Mesenchymal stem cell (in vitro differentiated cells and primary cell): ENCODE data around the gene APBA1. TPM values are rescaled to one million over a fixed set of nuclear protein-coding genes. Genes with fewer than 3 reads are reported as not detected.
A peak's percentile ranks its signal among the peaks of the same experiment; 100 is the strongest.

Source experiments
- DNase-seq: peaks from one replicate; pipeline ENCODE4 v3.0.0-alpha.2; 2013
- H2AFZ ChIP-seq: one replicate; pipeline ENCODE4 v1.6.1; 2013; ENCODE audit warnings: low read depth, mild to moderate bottlenecking, control low read depth, inconsistent platforms, low read length, moderate library complexity
- H2AK5ac ChIP-seq: 2 replicates; pipeline ENCODE4 v1.6.1; 2013; ENCODE audit warnings: low read length, moderate library complexity, mild to moderate bottlenecking, inconsistent platforms; ENCODE audit not compliant: severe bottlenecking
- H2BK120ac ChIP-seq: one replicate; pipeline ENCODE4 v1.6.1; 2013; ENCODE audit warnings: low read depth, mild to moderate bottlenecking, inconsistent platforms, low read length, moderate library complexity
- H2BK12ac ChIP-seq, 2 experiments: one replicate each; pipeline ENCODE4 v1.6.1; 2013; ENCODE audit warnings: inconsistent platforms in 2 of 2, low read length in 2 of 2, mild to moderate bottlenecking in 2 of 2, moderate library complexity in 2 of 2, control low read depth in 1 of 2
- H2BK15ac ChIP-seq: one replicate; pipeline ENCODE4 v1.6.1; 2013; ENCODE audit warnings: mild to moderate bottlenecking, low read depth, inconsistent platforms; ENCODE audit not compliant: poor library complexity, severe bottlenecking
- H2BK5ac ChIP-seq: 2 replicates; pipeline ENCODE4 v1.6.1; 2013; ENCODE audit warnings: low read depth, mild to moderate bottlenecking, low read length, control low read depth, inconsistent platforms; ENCODE audit not compliant: poor library complexity, severe bottlenecking
- H3K14ac ChIP-seq, 2 experiments: one replicate each; pipeline ENCODE4 v1.6.1; 2013; ENCODE audit warnings: inconsistent platforms in 2 of 2, low read length in 2 of 2, control low read depth in 1 of 2, mild to moderate bottlenecking in 1 of 2, moderate library complexity in 1 of 2
- H3K18ac ChIP-seq, 2 experiments: one replicate each; pipeline ENCODE4 v1.6.1; 2013; ENCODE audit warnings: inconsistent platforms in 2 of 2, low read length in 2 of 2, control low read depth in 1 of 2, low read depth in 1 of 2, mild to moderate bottlenecking in 1 of 2
- H3K23ac ChIP-seq, 2 experiments: one replicate each; pipeline ENCODE4 v1.6.1; 2013; ENCODE audit warnings: inconsistent platforms in 2 of 2, low read length in 2 of 2, mild to moderate bottlenecking in 2 of 2, moderate library complexity in 2 of 2, control low read depth in 1 of 2
- H3K27ac ChIP-seq: 2 replicates; pipeline ENCODE4 v1.5.1; 2013; ENCODE audit warnings: mild to moderate bottlenecking, moderate library complexity, low read length, control low read depth, inconsistent platforms; ENCODE audit not compliant: poor library complexity, severe bottlenecking
- H3K27me3 ChIP-seq, 2 experiments: 2 replicates each; pipeline versions ENCODE4 v1.6.1 to v1.7.0; 2013; ENCODE audit warnings: low read length in 2 of 2, mild to moderate bottlenecking in 2 of 2, moderate library complexity in 2 of 2, control low read depth in 1 of 2, inconsistent platforms in 1 of 2; ENCODE audit not compliant: control insufficient read depth in 1 of 2, insufficient read depth in 1 of 2
- H3K36me3 ChIP-seq, 2 experiments: 2 replicates each; pipeline versions ENCODE4 v1.6.1 to v1.7.0; 2013; ENCODE audit warnings: low read length in 2 of 2, control low read depth in 1 of 2, inconsistent platforms in 1 of 2, low read depth in 1 of 2, mild to moderate bottlenecking in 1 of 2; ENCODE audit not compliant: insufficient read depth in 2 of 2, control insufficient read depth in 1 of 2
- H3K4ac ChIP-seq, 2 experiments: one replicate each; pipeline ENCODE4 v1.6.1; 2013; ENCODE audit warnings: inconsistent platforms in 2 of 2, low read length in 2 of 2, mild to moderate bottlenecking in 2 of 2, moderate library complexity in 2 of 2, control low read depth in 1 of 2, low read depth in 1 of 2
- H3K4me1 ChIP-seq: 2 replicates; pipeline ENCODE4 v1.6.1; 2013; ENCODE audit warnings: low read depth, low read length, control low read depth; ENCODE audit not compliant: control insufficient read depth, insufficient read depth
- H3K4me2 ChIP-seq: 2 replicates; pipeline ENCODE4 v1.6.1; 2013; ENCODE audit warnings: low read length, mild to moderate bottlenecking, inconsistent platforms; ENCODE audit not compliant: poor library complexity, severe bottlenecking
- H3K4me3 ChIP-seq, 2 experiments: 2 replicates each; pipeline versions ENCODE4 v1.5.1 to v1.7.0; 2013; ENCODE audit warnings: low read length in 2 of 2, mild to moderate bottlenecking in 2 of 2, control low read depth in 1 of 2, low read depth in 1 of 2; ENCODE audit not compliant: insufficient read depth in 1 of 2
- H3K79me1 ChIP-seq: replicated peaks from 2 replicates; pipeline ENCODE4 v1.6.1; 2013; ENCODE audit warnings: mild to moderate bottlenecking, control low read depth, low read length, inconsistent platforms; ENCODE audit not compliant: poor library complexity, severe bottlenecking
- H3K9ac ChIP-seq: 2 replicates; pipeline ENCODE4 v1.7.0; 2013; ENCODE audit warnings: mild to moderate bottlenecking, low read length, moderate library complexity
- H3K9me3 ChIP-seq: 2 replicates; pipeline ENCODE4 v1.7.0; 2013; ENCODE audit warnings: mild to moderate bottlenecking, low read length; ENCODE audit not compliant: control insufficient read depth
- H4K8ac ChIP-seq: one replicate; pipeline ENCODE4 v1.6.1; 2013; ENCODE audit warnings: inconsistent platforms, mild to moderate bottlenecking, low read length, moderate library complexity
- H4K91ac ChIP-seq: one replicate; pipeline ENCODE4 v1.6.1; 2013; ENCODE audit warnings: mild to moderate bottlenecking, low read length, inconsistent platforms
- WGBS: methylation state at CpG from one replicate; pipeline ENCODE4 v1.1.7; 2013; ENCODE audit warnings: mixed read lengths; 5-methylcytosine and 5-hydroxymethylcytosine counted together
- polyA plus RNA-seq, 2 experiments: library from polyadenylated mRNA; stranded (reverse); fragments of 200-250 nt; gene quantifications; one replicate each; pipeline ENCODE4 v1.2.3, GENCODE V29; 2013

The APBA1 gene
- 8.1 TPM for polyA plus RNA-seq (2013, experiment 1 of 2)
- polyA plus RNA-seq (2013, experiment 2 of 2): 7.5 TPM

- Histone ChIP-seq H2BK15ac (peak within 1 kb of the TSS; percentile 92), H2AK5ac (no peak within 1 kb of the TSS), H3K79me1 (peaks cover 5% of the 10 kb centered on the region), H3K4me2 (peak within 1 kb of the TSS; percentile 99), H3K9me3 (no peaks in the 10 kb centered on the region), H3K4ac (peak within 1 kb of the TSS; percentile 60 to 96), H3K4me3 (peak within 1 kb of the TSS; percentile 87 to 95), H3K27ac (peak within 1 kb of the TSS; percentile 66), H3K4me1 (peaks cover 12% of the 10 kb centered on the region), H2BK5ac (no peak within 1 kb of the TSS), H2AFZ (peak within 1 kb of the TSS; percentile 92), H3K36me3 (no peaks in the 10 kb centered on the region), H4K91ac (peak within 1 kb of the TSS; percentile 89), H3K27me3 (no peaks in the 10 kb centered on the region), H3K18ac (peak within 1 kb of the TSS; percentile 74 to 97), H2BK120ac (peak within 1 kb of the TSS; percentile 76), H4K8ac (peak within 1 kb of the TSS; percentile 97), H3K9ac (peak within 1 kb of the TSS; percentile 87), H3K23ac (peak within 1 kb of the TSS; percentile 46 to 74), H2BK12ac (peak within 1 kb of the TSS; percentile 33 to 59), H3K14ac (peak within 1 kb of the TSS in 1 of 2 experiments; percentile 94)
- under 1% methylated on average over 64 of the region's 92 CpGs for WGBS
- DNase-seq: peak; percentile 61
Measured at GRCh38 chr9:69671879-69672595, at the start of gene APBA1. Gene APBA1 (minus strand): TSS chr9:69672371.

- H3K18ac ChIP-seq: no peak overlapping the region
- H3K27me3 ChIP-seq: no peaks in the 10 kb centered on the region
- H3K36me3 ChIP-seq: peaks cover 7 to 93% of the 10 kb centered on the region in 2 experiments
- no peak for DNase-seq
- H2AFZ ChIP-seq: no peak overlapping the region
- no peak overlapping the region for H3K23ac ChIP-seq
- peaks cover 9% of the 10 kb centered on the region for H3K79me1 ChIP-seq
- no peak overlapping the region for H3K27ac ChIP-seq
- H2BK120ac ChIP-seq: no peak overlapping the region
- H2BK15ac ChIP-seq: no peak overlapping the region
- no peak overlapping the region for H3K4me2 ChIP-seq
- H3K9me3 ChIP-seq: peaks cover 7% of the 10 kb centered on the region
- H2BK12ac ChIP-seq: no peak overlapping the region
- no peak overlapping the region for H4K91ac ChIP-seq
- no peak overlapping the region for H2BK5ac ChIP-seq
- 100% methylated on average over 1 of the region's 2 CpGs for WGBS
- H4K8ac ChIP-seq: no peak overlapping the region
- H2AK5ac ChIP-seq: no peak overlapping the region
- no peak overlapping the region for H3K4me3 ChIP-seq
- H3K4me1 ChIP-seq: no peaks in the 10 kb centered on the region
- H3K4ac ChIP-seq: no peak overlapping the region
- H3K9ac ChIP-seq: no peak overlapping the region
- no peak overlapping the region for H3K14ac ChIP-seq
Measured at GRCh38 chr9:69719983-69720382, 47.8 kb upstream of the APBA1 start.

GRCh38 chr9:69719367-69719766 is 47.2 kb upstream of the APBA1 start:
- H3K36me3 ChIP-seq: peaks cover 7 to 87% of the 10 kb centered on the region in 2 experiments
- no peak overlapping the region for H3K27ac ChIP-seq
- no peak overlapping the region for H3K4me3 ChIP-seq
- H2BK120ac ChIP-seq: no peak overlapping the region
- H4K8ac ChIP-seq: no peak overlapping the region
- H4K91ac ChIP-seq: no peak overlapping the region
- no peak overlapping the region for H3K23ac ChIP-seq
- H3K18ac ChIP-seq: no peak overlapping the region
- peaks cover 9% of the 10 kb centered on the region for H3K79me1 ChIP-seq
- no peak overlapping the region for H2BK5ac ChIP-seq
- no peaks in the 10 kb centered on the region for H3K27me3 ChIP-seq
- no peak overlapping the region for H2BK15ac ChIP-seq
- H3K4ac ChIP-seq: no peak overlapping the region
- DNase-seq: peak; percentile 50
- H2BK12ac ChIP-seq: no peak overlapping the region
- no peak overlapping the region for H3K14ac ChIP-seq
- 98% methylated on average over 2 of the region's 3 CpGs for WGBS
- no peak overlapping the region for H2AFZ ChIP-seq
- H3K9ac ChIP-seq: no peak overlapping the region
- no peak overlapping the region for H2AK5ac ChIP-seq
- no peak overlapping the region for H3K4me2 ChIP-seq
- no peaks in the 10 kb centered on the region for H3K4me1 ChIP-seq
- H3K9me3 ChIP-seq: peaks cover 7% of the 10 kb centered on the region

- no peak overlapping the region for H2AK5ac ChIP-seq
- H2BK5ac ChIP-seq: no peak overlapping the region
- H3K4me2 ChIP-seq: no peak overlapping the region
- no peak overlapping the region for H3K18ac ChIP-seq
- WGBS: 97% methylated on average over 5 of the region's 6 CpGs
- no peak overlapping the region for H2BK120ac ChIP-seq
- peak overlapping the region; percentile 9 for H2BK15ac ChIP-seq
- H2BK12ac ChIP-seq: no peak overlapping the region
- no peak overlapping the region for H2AFZ ChIP-seq
- peaks cover 7 to 80% of the 10 kb centered on the region in 2 experiments for H3K36me3 ChIP-seq
- no peak overlapping the region for H3K9ac ChIP-seq
- H4K8ac ChIP-seq: no peak overlapping the region
- DNase-seq: no peak
- no peak overlapping the region for H3K4ac ChIP-seq
- no peak overlapping the region for H3K23ac ChIP-seq
- H3K9me3 ChIP-seq: peaks cover 7% of the 10 kb centered on the region
- no peak overlapping the region for H3K14ac ChIP-seq
- H3K79me1 ChIP-seq: peaks cover 11% of the 10 kb centered on the region
- H3K27me3 ChIP-seq: no peaks in the 10 kb centered on the region
- no peak overlapping the region for H3K27ac ChIP-seq
- H3K4me1 ChIP-seq: no peaks in the 10 kb centered on the region
- H3K4me3 ChIP-seq: no peak overlapping the region
- no peak overlapping the region for H4K91ac ChIP-seq
Measured at GRCh38 chr9:69718218-69718617, 46.0 kb upstream of the APBA1 start.
